Measurements from ENCODE around the gene LTB4R2.
"Not testable (repeated sequence)": the region's sequence is repeated elsewhere in the genome, so short reads cannot be mapped to it uniquely, and the experiment has no call there.

LTB4R2 gene

DNA sequence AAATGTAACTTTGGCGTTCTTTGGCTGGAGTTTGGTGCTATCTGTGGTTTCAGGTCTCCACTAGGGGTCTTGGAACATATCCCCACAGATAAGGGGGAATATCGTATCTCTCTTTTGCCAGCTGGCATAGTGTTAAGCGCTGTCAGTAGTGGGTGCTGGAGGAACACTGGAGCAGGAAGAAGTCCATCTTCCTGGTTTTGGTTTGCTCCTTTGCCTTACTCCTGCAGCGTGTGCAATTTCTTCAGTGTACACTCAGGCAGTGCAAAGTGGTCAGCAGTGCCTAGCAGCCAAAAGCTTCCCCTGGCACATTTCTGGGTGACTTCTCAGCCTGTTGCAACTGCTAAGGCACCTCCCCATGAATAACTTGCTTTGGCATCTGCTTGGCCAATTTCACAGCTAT lies 41.6 kb downstream of the LTB4R2 start:
- no peak for TF ChIP-seq EZH2phosphoT487 (IDR thresholded peaks at IDR 0.05; ENCODE audit: low read depth)
- TF ChIP-seq, protein P1, sequence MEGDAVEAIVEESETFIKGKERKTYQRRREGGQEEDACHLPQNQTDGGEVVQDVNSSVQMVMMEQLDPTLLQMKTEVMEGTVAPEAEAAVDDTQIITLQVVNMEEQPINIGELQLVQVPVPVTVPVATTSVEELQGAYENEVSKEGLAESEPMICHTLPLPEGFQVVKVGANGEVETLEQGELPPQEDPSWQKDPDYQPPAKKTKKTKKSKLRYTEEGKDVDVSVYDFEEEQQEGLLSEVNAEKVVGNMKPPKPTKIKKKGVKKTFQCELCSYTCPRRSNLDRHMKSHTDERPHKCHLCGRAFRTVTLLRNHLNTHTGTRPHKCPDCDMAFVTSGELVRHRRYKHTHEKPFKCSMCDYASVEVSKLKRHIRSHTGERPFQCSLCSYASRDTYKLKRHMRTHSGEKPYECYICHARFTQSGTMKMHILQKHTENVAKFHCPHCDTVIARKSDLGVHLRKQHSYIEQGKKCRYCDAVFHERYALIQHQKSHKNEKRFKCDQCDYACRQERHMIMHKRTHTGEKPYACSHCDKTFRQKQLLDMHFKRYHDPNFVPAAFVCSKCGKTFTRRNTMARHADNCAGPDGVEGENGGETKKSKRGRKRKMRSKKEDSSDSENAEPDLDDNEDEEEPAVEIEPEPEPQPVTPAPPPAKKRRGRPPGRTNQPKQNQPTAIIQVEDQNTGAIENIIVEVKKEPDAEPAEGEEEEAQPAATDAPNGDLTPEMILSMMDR (IDR thresholded peaks at IDR 0.05; ENCODE audit: low read depth, low read length), result no peak
- Histone ChIP-seq H3K9ac (ENCODE audit: low read length) (no peak overlapping the region), H2AFZ (ENCODE audit: low read depth, low read length) (no peak overlapping the region), H3K4me3 (ENCODE audit: low read length) (no peak overlapping the region), H4K20me1 (ENCODE audit: insufficient read depth, low read length) (no peaks in the 10 kb centered on the region), H3K27ac (ENCODE audit: low read length) (no peak overlapping the region), H3K9me3 (ENCODE audit: insufficient read depth, low read length) (no peaks in the 10 kb centered on the region), H3K27me3 (ENCODE audit: low read depth, low read length) (peaks cover 40% of the 10 kb centered on the region), H3K36me3 (replicated peaks; ENCODE audit: low read depth, low read length) (no peaks in the 10 kb centered on the region), H3K4me2 (ENCODE audit: low read length) (no peak overlapping the region), H3K4me1 (ENCODE audit: low read length) (no peaks in the 10 kb centered on the region), H3K79me2 (ENCODE audit: low read length) (no peaks in the 10 kb centered on the region)

DNA sequence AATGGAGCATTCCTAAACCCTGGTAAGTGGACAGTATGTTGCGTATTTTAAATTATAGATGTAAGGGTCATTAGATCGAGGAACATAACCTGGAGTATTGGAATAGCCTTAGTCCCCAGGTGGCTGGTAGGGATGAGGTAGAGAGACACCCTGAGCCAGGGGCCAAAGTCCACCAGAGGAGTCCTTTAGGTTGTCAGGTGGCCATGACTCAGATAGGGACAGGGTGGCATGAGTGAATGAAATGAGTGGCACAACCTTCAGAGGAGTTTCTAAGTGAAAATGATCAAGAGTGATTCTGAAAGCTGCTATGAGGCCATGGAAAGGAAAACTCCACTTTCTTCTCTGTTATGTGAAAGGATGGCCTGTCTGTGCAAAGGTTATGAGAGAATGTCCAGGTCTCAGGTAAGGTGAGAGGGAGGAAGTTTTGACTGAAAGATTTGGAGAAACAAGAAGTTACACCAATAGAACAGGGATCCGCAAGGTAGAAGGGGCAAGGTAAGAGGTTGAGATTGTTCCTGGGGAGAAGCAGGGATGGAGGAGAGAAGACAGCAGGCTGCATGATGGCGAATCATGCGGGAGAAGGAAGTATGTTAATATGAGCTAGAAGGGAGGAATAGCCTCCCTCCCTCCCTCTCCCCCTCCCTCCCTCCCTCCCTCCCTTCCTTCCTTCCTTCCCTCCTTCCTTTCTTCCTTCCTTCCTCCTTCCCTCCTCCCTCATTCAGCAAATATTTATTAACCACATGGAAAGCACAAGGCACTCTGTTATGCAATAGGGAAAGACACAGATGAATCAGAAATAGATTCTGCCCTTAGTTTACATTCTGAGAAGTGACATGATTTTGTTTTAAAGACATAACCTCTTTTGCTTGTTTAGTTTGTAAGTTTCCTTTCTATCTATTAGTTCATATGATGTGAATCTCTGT lies 43.9 kb downstream of the LTB4R2 start:
- H3K27ac ChIP-seq (ENCODE audit: low read length), result no peak overlapping the region
- no peaks in the 10 kb centered on the region for H4K20me1 ChIP-seq (ENCODE audit: insufficient read depth, low read length)
- TF ChIP-seq EZH2phosphoT487 (IDR thresholded peaks at IDR 0.05; ENCODE audit: low read depth), result no peak
- TF ChIP-seq, protein P1 (IDR thresholded peaks at IDR 0.05; ENCODE audit: low read depth, low read length), result no peak
- no peak overlapping the region for H3K4me2 ChIP-seq (ENCODE audit: low read length)
- no peaks in the 10 kb centered on the region for H3K36me3 ChIP-seq (replicated peaks; ENCODE audit: low read depth, low read length)
- H3K9ac ChIP-seq (ENCODE audit: low read length), result no peak overlapping the region
- H3K4me3 ChIP-seq (ENCODE audit: low read length), result no peak overlapping the region
- no peak overlapping the region for H2AFZ ChIP-seq (ENCODE audit: low read depth, low read length)
- H3K9me3 ChIP-seq (ENCODE audit: insufficient read depth, low read length), result no peaks in the 10 kb centered on the region
- H3K27me3 ChIP-seq (ENCODE audit: low read depth, low read length), result peaks cover 39% of the 10 kb centered on the region
- H3K4me1 ChIP-seq (ENCODE audit: low read length), result no peaks in the 10 kb centered on the region
- H3K79me2 ChIP-seq (ENCODE audit: low read length), result no peaks in the 10 kb centered on the region

DNA sequence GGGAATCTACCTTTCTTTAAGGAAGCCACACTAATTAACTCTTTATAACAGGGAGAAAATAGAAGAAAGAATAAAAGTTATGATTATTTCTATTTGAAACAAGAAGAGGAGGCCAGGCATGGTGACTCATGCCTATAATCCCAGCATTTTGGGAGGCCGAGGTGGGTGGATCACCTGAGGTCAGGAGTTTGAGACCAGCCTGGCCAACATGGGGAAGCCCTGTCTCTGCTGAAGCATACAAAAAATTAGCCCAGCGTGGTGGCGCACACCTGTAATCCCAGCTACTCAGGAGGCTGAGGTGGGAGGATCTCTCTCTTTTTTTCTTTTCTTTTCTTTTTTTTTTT lies 44.5 kb downstream of the LTB4R2 start:
- H3K9me3 ChIP-seq (ENCODE audit: insufficient read depth, low read length); H4K20me1 ChIP-seq (ENCODE audit: insufficient read depth, low read length); H3K4me3 ChIP-seq (ENCODE audit: low read length); H3K4me1 ChIP-seq (ENCODE audit: low read length); H2AFZ ChIP-seq (ENCODE audit: low read depth, low read length); H3K79me2 ChIP-seq (ENCODE audit: low read length); H3K36me3 ChIP-seq (replicated peaks; ENCODE audit: low read depth, low read length); H3K4me2 ChIP-seq (ENCODE audit: low read length); H3K9ac ChIP-seq (ENCODE audit: low read length); H3K27ac ChIP-seq (ENCODE audit: low read length): not testable (repeated sequence)
- H3K27me3 ChIP-seq (ENCODE audit: low read depth, low read length), result peaks cover 38% of the 10 kb centered on the region

DNA sequence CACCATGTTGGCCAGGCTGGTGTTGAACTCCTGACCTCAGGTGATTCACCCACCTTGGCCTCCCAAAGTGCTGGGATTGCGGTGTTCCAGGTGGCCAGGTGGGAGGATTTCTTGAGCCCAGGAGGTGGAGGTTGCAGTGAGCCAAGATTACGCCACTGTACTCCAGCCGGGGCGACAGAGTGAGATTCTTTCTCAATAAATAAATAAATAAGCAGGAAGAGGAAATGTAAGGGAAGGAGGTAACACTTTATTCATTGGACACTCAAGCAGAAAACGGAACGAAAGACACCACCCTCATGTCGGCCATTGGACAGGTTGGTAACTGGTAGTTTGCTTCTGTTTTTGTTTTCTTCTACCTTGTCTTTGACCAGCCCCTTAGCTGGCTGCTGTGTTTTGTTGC lies 45.1 kb downstream of the LTB4R2 start:
- H2AFZ ChIP-seq (ENCODE audit: low read depth, low read length), result no peak overlapping the region

More for the DNA sequence above, 45.1 kb downstream of the LTB4R2 start:
- H3K36me3 ChIP-seq (replicated peaks; ENCODE audit: low read depth, low read length), result no peaks in the 10 kb centered on the region
- H3K27me3 ChIP-seq (ENCODE audit: low read depth, low read length), result peaks cover 33% of the 10 kb centered on the region
- no peak overlapping the region for H3K4me3 ChIP-seq (ENCODE audit: low read length)
- H3K9me3 ChIP-seq (ENCODE audit: insufficient read depth, low read length), result no peaks in the 10 kb centered on the region
- no peaks in the 10 kb centered on the region for H3K79me2 ChIP-seq (ENCODE audit: low read length)
- H3K4me2 ChIP-seq (ENCODE audit: low read length), result no peak overlapping the region
- H3K4me1 ChIP-seq (ENCODE audit: low read length), result no peaks in the 10 kb centered on the region
- H3K27ac ChIP-seq (ENCODE audit: low read length), result no peak overlapping the region
- H4K20me1 ChIP-seq (ENCODE audit: insufficient read depth, low read length), result no peaks in the 10 kb centered on the region
- TF ChIP-seq, protein P1 (IDR thresholded peaks at IDR 0.05; ENCODE audit: low read depth, low read length), result no peak
- no peak for TF ChIP-seq EZH2phosphoT487 (IDR thresholded peaks at IDR 0.05; ENCODE audit: low read depth)
- H3K9ac ChIP-seq (ENCODE audit: low read length), result no peak overlapping the region
